OCI-LY1 (cell line): ENCODE data around the gene TRPC5OS.

Experiments
- H2AFZ ChIP-seq: fragments of 200-600 bp; sonication (generic), shearing (Covaris generic); 2 replicates; pipeline ENCODE4 v1.6.0; 2014; ENCODE audit warnings: antibody characterized with exemption, mild to moderate bottlenecking, low read length
- H3F3A ChIP-seq: fragments of 200-600 bp; sonication (generic), shearing (Covaris generic); 2 replicates; pipeline ENCODE4 v1.6.0; 2014; ENCODE audit warnings: mild to moderate bottlenecking, antibody characterized with exemption, low read length, moderate library complexity; ENCODE audit not compliant: insufficient read depth
- H3K27ac ChIP-seq: fragments of 200-600 bp; sonication (generic); 2 replicates; pipeline ENCODE4 v1.5.1; 2014; ENCODE audit warnings: low read length, mixed run types, mild to moderate bottlenecking, low read depth; ENCODE audit not compliant: poor library complexity, severe bottlenecking
- H3K27me3 ChIP-seq: fragments of 200-600 bp; sonication (generic); 2 replicates; pipeline ENCODE4 v1.6.0; 2014; ENCODE audit warnings: antibody characterized with exemption, mild to moderate bottlenecking, low read length, moderate library complexity; ENCODE audit not compliant: insufficient read depth
- H3K36me3 ChIP-seq: fragments of 200-600 bp; sonication (generic); 2 replicates; pipeline ENCODE4 v1.6.1; 2014; ENCODE audit warnings: mild to moderate bottlenecking, antibody characterized with exemption, low read length, moderate library complexity, mixed read lengths; ENCODE audit not compliant: insufficient read depth
- H3K4me1 ChIP-seq: fragments of 200-600 bp; sonication (generic); 2 replicates; pipeline ENCODE4 v1.5.1; 2014; ENCODE audit warnings: mild to moderate bottlenecking, low read length, moderate library complexity; ENCODE audit not compliant: insufficient read depth, severe bottlenecking
- H3K4me2 ChIP-seq: fragments of 200-600 bp; sonication (generic), shearing (Covaris generic); 2 replicates; pipeline ENCODE4 v1.6.1; 2014; ENCODE audit warnings: low read length
- H3K4me3 ChIP-seq: fragments of 200-600 bp; sonication (generic); 2 replicates; pipeline ENCODE4 v1.5.1; 2014; ENCODE audit warnings: low read length, low read depth, mild to moderate bottlenecking, mixed read lengths; ENCODE audit not compliant: poor library complexity, severe bottlenecking
- H3K79me2 ChIP-seq: fragments of 200-600 bp; shearing (Covaris generic); 2 replicates; pipeline ENCODE4 v1.6.1; 2016; ENCODE audit warnings: mixed run types, low read length, mixed read lengths; ENCODE audit not compliant: insufficient read depth
- H3K9ac ChIP-seq: fragments of 200-600 bp; sonication (generic), shearing (Covaris generic); 2 replicates; pipeline ENCODE4 v1.6.1; 2014; ENCODE audit warnings: mild to moderate bottlenecking, low read length, mixed read lengths
- H3K9me2 ChIP-seq: fragments of 200-600 bp; sonication (generic), shearing (Covaris generic); 2 replicates; pipeline ENCODE4 v1.6.1; 2014; ENCODE audit warnings: low read depth, mild to moderate bottlenecking, low read length, mixed read lengths
- H3K9me3 ChIP-seq: fragments of 200-600 bp; shearing (Covaris generic); 2 replicates; pipeline ENCODE4 v1.6.1; 2014; ENCODE audit warnings: low read length, mixed read lengths
- H4K20me1 ChIP-seq: fragments of 200-600 bp; sonication (generic), shearing (Covaris generic); 2 replicates; pipeline ENCODE4 v1.6.0; 2016; ENCODE audit warnings: mild to moderate bottlenecking, low read length; ENCODE audit not compliant: insufficient read depth
- CTCF ChIP-seq: fragments of 200-600 bp; sonication (generic), shearing (Covaris generic); IDR thresholded peaks from 2 replicates; pipeline ENCODE4 v1.5.1; 2017; ENCODE audit warnings: mild to moderate bottlenecking, antibody characterized with exemption, low read length, moderate library complexity, mixed read lengths
- EZH2 ChIP-seq: fragments of 200-600 bp; sonication (generic), shearing (Covaris generic); IDR thresholded peaks from 2 replicates; pipeline ENCODE4 v1.8.0; 2017; ENCODE audit warnings: borderline replicate concordance, mixed run types, mild to moderate bottlenecking, antibody characterized with exemption, low read length, moderate library complexity, mixed read lengths

TRPC5OS gene

GRCh38 chrX:111896148-111896547 is 20.2 kb downstream of the TRPC5OS start:
- Histone ChIP-seq H3K4me1 (no peaks in the 10 kb centered on the region), H3K27ac (no peak overlapping the region), H2AFZ (no peak overlapping the region), H3K4me2 (no peak overlapping the region), H3K9ac (no peak overlapping the region), H3K27me3 (no peaks in the 10 kb centered on the region), H3K9me3 (no peaks in the 10 kb centered on the region), H3F3A (no peaks in the 10 kb centered on the region), H3K9me2 (no peaks in the 10 kb centered on the region), H3K79me2 (no peaks in the 10 kb centered on the region), H3K4me3 (no peak overlapping the region), H3K36me3 (no peaks in the 10 kb centered on the region), H4K20me1 (no peaks in the 10 kb centered on the region)
- no peak for TF ChIP-seq CTCF
- TF ChIP-seq EZH2: no peak

- Histone ChIP-seq H3K4me2 (no peak overlapping the region), H3F3A (no peaks in the 10 kb centered on the region), H3K79me2 (no peaks in the 10 kb centered on the region), H3K36me3 (no peaks in the 10 kb centered on the region), H3K27me3 (no peaks in the 10 kb centered on the region), H3K9ac (no peak overlapping the region), H3K4me3 (no peak overlapping the region), H3K4me1 (no peaks in the 10 kb centered on the region), H3K27ac (no peak overlapping the region), H4K20me1 (no peaks in the 10 kb centered on the region), H3K9me3 (no peaks in the 10 kb centered on the region), H3K9me2 (no peaks in the 10 kb centered on the region), H2AFZ (no peak overlapping the region)
- no peak for TF ChIP-seq EZH2
- TF ChIP-seq CTCF: no peak
Measured at GRCh38 chrX:111914398-111915090, 38.6 kb downstream of the TRPC5OS start.

GRCh38 chrX:111917591-111917990 is 41.6 kb downstream of the TRPC5OS start:
- no peak for TF ChIP-seq EZH2
- TF ChIP-seq CTCF: no peak
- Histone ChIP-seq H3K4me2 (no peak overlapping the region), H3K4me1 (no peaks in the 10 kb centered on the region), H3K9me2 (no peaks in the 10 kb centered on the region), H4K20me1 (no peaks in the 10 kb centered on the region), H3K9ac (no peak overlapping the region), H3K4me3 (no peak overlapping the region), H3K79me2 (no peaks in the 10 kb centered on the region), H3K9me3 (no peaks in the 10 kb centered on the region), H3K27ac (no peak overlapping the region), H3F3A (no peaks in the 10 kb centered on the region), H3K27me3 (no peaks in the 10 kb centered on the region), H2AFZ (no peak overlapping the region), H3K36me3 (no peaks in the 10 kb centered on the region)
